Cardiac fibroblast (primary cell): Measurements from ENCODE around the gene CD59.
"Not testable (repeated sequence)": the region's sequence is repeated elsewhere in the genome, so short reads cannot be mapped to it uniquely, and the experiment has no call there.

Experiments
- DNase-seq, 2 donors: peaks; one replicate each; pipeline versions ENCODE4 v3.0.0 to v3.0.0-alpha.2; 2010; ENCODE audit warnings: low read depth in 2 of 2
- H3K4me3 ChIP-seq, 2 donors: replicated peaks in 1 of 2; 1 replicate in 1 of 2; 2 replicates in 1 of 2; pipeline ENCODE4 v1.5.1; 2011; ENCODE audit warnings: low read depth in 2 of 2, low read length in 2 of 2, mild to moderate bottlenecking in 2 of 2, moderate library complexity in 1 of 2
- TF ChIP-seq, protein P1 (sequence below): IDR thresholded peaks from one replicate; pipeline ENCODE4 v1.5.1; 2011; ENCODE audit warnings: low read depth, mild to moderate bottlenecking, low read length, inconsistent platforms

The CD59 gene

DNA sequence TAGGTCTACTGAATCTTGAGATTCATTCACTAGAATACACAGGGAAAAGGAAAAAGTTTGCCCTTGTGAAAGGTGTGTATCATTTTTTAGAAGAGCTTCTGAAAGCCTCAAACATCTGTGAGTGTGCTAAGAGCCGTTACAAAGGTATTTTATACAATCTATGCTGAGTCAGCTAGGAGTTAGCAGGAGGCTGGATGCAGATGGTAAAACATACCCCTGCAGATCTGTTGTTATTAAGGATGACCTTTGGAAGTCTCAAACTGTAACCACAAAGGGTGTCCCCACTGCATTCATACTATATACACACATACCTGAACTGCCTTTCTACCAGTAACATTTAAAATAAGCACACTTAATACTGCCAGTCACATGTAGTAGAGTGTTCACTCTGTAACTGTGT is 27.2 kb downstream of the CD59 start:
- no peak for DNase-seq
- TF ChIP-seq, protein P1, sequence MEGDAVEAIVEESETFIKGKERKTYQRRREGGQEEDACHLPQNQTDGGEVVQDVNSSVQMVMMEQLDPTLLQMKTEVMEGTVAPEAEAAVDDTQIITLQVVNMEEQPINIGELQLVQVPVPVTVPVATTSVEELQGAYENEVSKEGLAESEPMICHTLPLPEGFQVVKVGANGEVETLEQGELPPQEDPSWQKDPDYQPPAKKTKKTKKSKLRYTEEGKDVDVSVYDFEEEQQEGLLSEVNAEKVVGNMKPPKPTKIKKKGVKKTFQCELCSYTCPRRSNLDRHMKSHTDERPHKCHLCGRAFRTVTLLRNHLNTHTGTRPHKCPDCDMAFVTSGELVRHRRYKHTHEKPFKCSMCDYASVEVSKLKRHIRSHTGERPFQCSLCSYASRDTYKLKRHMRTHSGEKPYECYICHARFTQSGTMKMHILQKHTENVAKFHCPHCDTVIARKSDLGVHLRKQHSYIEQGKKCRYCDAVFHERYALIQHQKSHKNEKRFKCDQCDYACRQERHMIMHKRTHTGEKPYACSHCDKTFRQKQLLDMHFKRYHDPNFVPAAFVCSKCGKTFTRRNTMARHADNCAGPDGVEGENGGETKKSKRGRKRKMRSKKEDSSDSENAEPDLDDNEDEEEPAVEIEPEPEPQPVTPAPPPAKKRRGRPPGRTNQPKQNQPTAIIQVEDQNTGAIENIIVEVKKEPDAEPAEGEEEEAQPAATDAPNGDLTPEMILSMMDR, result no peak
- no peak overlapping the region for H3K4me3 ChIP-seq

DNA sequence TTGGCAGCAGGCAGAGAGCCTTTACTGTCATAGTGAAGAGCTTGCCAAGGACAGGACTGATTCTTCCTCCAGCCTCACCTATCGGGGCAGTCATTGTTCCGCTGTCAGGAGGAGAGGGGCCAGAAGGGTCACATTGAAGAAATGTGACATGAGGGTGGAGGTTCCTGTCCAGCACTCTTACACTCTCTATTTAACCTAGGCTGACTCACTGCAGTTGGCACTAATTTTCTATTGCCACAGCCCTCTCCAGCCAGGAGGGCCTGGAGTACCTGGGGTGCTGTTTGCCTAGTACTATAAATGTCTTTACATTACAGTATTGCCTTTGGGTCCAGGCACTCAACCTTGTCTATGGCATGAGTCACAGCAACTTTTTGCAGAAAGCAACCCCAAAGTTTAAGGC is 28.4 kb downstream of the CD59 start:
- DNase-seq, result peak in 1 of 2 donors; percentile 43

DNA sequence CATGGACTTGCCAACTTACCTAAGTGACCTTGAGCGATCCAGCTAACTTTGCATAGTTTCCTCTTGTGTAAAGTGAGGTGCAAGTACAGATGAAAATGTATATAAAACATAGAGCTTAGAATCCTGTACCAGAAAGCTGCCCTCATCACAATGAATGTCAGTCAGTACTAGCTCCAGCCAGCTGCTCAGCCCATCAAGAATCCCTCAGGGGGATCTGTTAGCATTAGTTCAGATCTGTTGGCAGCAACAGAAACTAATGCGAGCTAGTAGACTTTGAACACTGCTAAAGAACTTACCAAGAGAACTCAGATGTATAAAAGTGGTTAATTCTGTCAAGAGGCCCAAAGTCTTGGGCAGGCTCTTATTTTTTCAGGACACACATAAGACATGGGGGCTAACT is 29.3 kb downstream of the CD59 start:
- no peak overlapping the region for H3K4me3 ChIP-seq
- no peak for DNase-seq
- TF ChIP-seq, protein P1, result no peak

More for the DNA sequence above, 28.4 kb downstream of the CD59 start:
- H3K4me3 ChIP-seq, result not testable (repeated sequence)

DNA sequence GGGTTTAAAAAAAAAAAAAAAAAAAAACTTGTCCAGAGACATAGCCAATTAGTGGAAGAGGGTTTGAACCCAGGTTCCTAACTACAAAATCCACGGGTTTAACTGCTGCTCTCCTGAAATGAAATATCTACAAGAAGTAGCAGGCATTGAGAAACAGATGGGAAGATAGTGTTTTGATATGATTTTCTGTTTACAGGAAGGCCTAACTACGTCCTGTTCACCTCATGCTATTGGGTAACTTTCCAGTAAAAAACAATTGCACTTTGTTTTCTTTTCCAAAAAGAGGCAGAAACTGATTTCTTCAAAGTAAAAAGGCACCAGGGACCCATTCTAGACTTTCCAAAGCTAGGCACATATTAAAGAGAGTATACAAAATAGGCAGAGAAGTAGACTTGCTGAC is 29.7 kb downstream of the CD59 start:
- H3K4me3 ChIP-seq, result no peak overlapping the region
- peak; percentile 57 to 63 for DNase-seq
- TF ChIP-seq, protein P1, result no peak

DNA sequence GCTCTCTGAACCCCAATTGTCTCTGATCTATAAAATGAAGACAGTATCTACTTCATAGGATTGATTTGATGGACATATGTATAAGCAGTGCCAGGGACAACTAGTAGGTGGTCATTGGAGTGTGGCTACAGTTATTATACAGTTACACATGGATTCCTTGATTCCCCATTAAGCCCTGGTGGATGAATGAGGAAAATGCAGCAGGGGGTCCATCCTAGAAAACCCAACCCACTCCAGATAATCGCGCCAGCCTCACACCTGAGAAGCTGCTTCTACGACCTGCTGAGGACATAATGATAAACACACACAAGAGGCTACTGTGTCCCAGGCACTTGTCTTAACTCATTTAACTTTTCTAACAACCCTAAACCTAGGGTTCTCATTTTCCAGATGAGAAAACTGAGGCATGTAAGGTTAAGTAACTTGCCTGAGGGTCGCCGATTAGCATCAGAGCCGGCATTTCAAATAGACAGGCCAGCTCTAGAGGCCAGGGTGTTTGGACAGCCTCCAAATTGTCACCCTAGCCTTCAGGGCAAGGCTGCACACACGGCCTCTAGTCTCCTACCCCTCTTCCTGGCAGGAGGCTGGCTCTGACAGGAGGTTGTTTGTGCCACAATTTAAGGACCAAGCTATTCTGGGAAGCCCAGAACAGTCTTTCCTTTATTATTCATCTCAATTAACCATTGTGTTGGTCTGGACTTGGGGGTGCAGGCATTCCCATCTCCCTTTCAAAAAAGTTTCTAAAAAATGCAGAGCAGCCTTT is 31.8 kb downstream of the CD59 start:
- H3K4me3 ChIP-seq, result no peak overlapping the region
- peak in 1 of 2 donors; percentile 29 for DNase-seq
- TF ChIP-seq, protein P1, result peak; percentile 27

DNA sequence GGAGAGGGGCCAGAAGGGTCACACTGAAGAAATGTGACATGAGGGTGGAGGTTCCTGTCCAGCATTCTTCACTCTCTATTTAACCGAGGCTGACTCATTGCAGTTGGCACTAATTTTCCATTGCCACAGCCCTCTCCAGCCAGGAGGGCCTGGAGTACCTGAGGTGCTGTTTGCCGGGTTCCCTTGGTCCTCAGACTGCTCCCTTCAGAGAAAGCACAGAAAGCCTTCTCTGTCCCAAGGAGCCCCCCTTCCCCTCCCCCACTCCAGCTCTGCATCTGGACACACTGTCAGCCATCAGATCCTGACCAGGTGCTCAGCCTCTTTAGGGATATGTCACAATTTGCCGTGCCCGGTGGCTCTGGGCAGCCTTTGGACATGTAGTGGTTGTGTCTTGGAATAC is 32.4 kb downstream of the CD59 start:
- TF ChIP-seq, protein P1, result no peak
- no peak overlapping the region for H3K4me3 ChIP-seq
- peak; percentile 64 to 76 for DNase-seq

DNA sequence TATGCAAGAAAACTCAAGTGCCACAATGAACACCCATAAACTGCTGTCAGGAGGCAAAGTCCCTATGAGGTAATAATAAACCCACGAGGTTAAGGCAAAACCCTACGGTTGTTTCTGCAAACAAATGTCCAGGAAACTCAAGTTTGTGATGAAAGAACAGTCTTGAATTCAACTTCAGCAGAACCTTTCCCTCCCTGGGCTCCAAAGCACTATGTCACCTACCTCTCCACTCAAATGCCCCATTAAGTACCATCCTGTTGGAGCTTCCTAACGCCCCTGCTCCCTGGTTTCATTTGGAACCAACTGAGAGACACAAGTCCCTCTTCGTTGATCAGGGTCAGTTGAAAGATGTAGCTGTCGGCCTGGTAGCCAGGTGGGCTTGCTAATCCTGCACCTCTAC is 33.0 kb downstream of the CD59 start:
- DNase-seq, result peak in 1 of 2 donors; percentile 55
- TF ChIP-seq, protein P1, result no peak
- no peak overlapping the region for H3K4me3 ChIP-seq
